Measurements from ENCODE around the gene LRPPRC.

The LRPPRC gene

GRCh38 chr2:43839776-43840564 is 155.8 kb downstream of the LRPPRC start:
- TF ChIP-seq, protein P1, sequence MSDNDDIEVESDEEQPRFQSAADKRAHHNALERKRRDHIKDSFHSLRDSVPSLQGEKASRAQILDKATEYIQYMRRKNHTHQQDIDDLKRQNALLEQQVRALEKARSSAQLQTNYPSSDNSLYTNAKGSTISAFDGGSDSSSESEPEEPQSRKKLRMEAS (IDR thresholded peaks at IDR 0.05) = no peak
- TF ChIP-seq RAD21 (IDR thresholded peaks at IDR 0.05; ENCODE audit: low read depth) = no peak
- no peak for TF ChIP-seq NFIC (IDR thresholded peaks at IDR 0.05)
- TF ChIP-seq REST (IDR thresholded peaks at IDR 0.05; ENCODE audit: low read depth) = no peak
- no peak for TF ChIP-seq FOXM1 (IDR thresholded peaks at IDR 0.05; ENCODE audit: borderline replicate concordance, low read depth)
- no peak for TF ChIP-seq TEAD4 (IDR thresholded peaks at IDR 0.05)
- TF ChIP-seq CEBPB (IDR thresholded peaks at IDR 0.05) = no peak
- no peak for TF ChIP-seq YY1 (IDR thresholded peaks at IDR 0.05; ENCODE audit: low read depth)
- TF ChIP-seq TCF12 (IDR thresholded peaks at IDR 0.05; ENCODE audit: low read depth) = no peak
- no peak for TF ChIP-seq EGR1 (IDR thresholded peaks at IDR 0.05)

- TF ChIP-seq TCF12 (IDR thresholded peaks at IDR 0.05; ENCODE audit: low read depth) = no peak
- TF ChIP-seq EGR1 (IDR thresholded peaks at IDR 0.05) = no peak
- TF ChIP-seq CREB1 (IDR thresholded peaks at IDR 0.05; ENCODE audit: low read depth) = no peak
- TF ChIP-seq FOXM1 (IDR thresholded peaks at IDR 0.05; ENCODE audit: borderline replicate concordance, low read depth) = no peak
- TF ChIP-seq CEBPB (IDR thresholded peaks at IDR 0.05) = no peak
- no peak for TF ChIP-seq EP300 (IDR thresholded peaks at IDR 0.05; ENCODE audit: borderline replicate concordance)
- no peak for TF ChIP-seq ZBTB7A (IDR thresholded peaks at IDR 0.05; ENCODE audit: low read depth)
- TF ChIP-seq YY1 (IDR thresholded peaks at IDR 0.05; ENCODE audit: low read depth) = no peak
- TF ChIP-seq RAD21 (IDR thresholded peaks at IDR 0.05; ENCODE audit: low read depth) = no peak
- TF ChIP-seq REST (IDR thresholded peaks at IDR 0.05; ENCODE audit: low read depth) = no peak
- TF ChIP-seq USF1 (IDR thresholded peaks at IDR 0.05) = no peak
- TF ChIP-seq TEAD4 (IDR thresholded peaks at IDR 0.05) = no peak
- TF ChIP-seq, protein P1 (IDR thresholded peaks at IDR 0.05) = no peak
- TF ChIP-seq TAF1 (IDR thresholded peaks at IDR 0.05; ENCODE audit: low read depth) = no peak
Measured at GRCh38 chr2:43838560-43839267, 157.1 kb downstream of the LRPPRC start, which contains the start of the genes ABCG5 and ABCG8. TSS of gene ABCG5 (minus strand) at chr2:43838839. CDS start at chr2:43838679, 160 bp downstream. TSS of gene ABCG8 (plus strand) at chr2:43838971. CDS start at chr2:43839054, 83 bp downstream.

DNA sequence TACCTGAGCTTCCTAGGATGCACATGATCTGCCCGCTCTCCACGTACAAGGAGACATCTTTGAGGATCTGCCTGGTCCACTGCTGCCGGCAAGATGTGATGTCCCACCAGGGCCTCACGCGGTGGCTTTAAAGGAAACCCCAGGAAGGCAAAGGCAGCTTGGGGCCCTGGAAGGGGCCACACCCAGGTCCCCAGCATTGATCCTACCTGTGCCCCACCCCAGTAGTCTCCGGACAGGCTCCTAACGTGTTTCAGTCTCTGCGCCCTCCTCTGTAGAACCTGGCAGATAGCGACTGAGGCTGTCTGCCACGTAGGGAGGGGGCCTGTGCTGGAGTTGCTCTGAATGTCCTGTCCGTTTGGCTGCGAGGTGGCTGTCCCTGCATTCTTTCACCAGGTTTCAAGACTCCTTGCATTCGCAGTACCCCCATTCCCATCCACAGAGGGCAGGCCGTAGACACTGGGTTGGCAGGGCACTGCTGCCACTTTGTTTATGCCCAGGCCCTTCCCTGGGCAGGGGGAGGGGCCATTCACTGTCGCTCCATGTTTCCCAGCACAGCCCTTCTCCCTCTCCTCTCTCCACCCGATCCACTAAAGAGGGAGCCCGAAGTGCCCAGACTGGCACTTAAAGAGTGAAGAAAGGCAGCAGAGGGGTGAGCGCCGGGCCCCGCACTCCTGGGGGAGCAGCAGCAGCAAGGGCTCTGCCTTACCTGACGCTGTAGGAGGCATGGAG is 157.8 kb downstream of the LRPPRC start:
- TF ChIP-seq NFIC (IDR thresholded peaks at IDR 0.05) (no peak), CREB1 (IDR thresholded peaks at IDR 0.05; ENCODE audit: low read depth) (no peak), FOXM1 (IDR thresholded peaks at IDR 0.05; ENCODE audit: borderline replicate concordance, low read depth) (no peak), EGR1 (IDR thresholded peaks at IDR 0.05) (no peak), RAD21 (IDR thresholded peaks at IDR 0.05; ENCODE audit: low read depth) (no peak), CEBPB (IDR thresholded peaks at IDR 0.05) (no peak), TEAD4 (IDR thresholded peaks at IDR 0.05) (no peak), TCF12 (IDR thresholded peaks at IDR 0.05; ENCODE audit: low read depth) (no peak)

GRCh38 chr2:43837033-43837432 is 158.8 kb downstream of the LRPPRC start:
- TF ChIP-seq CREB1 (IDR thresholded peaks at IDR 0.05; ENCODE audit: low read depth) (no peak), TEAD4 (IDR thresholded peaks at IDR 0.05) (no peak), RAD21 (IDR thresholded peaks at IDR 0.05; ENCODE audit: low read depth) (no peak), USF1 (IDR thresholded peaks at IDR 0.05) (no peak), TCF12 (IDR thresholded peaks at IDR 0.05; ENCODE audit: low read depth) (no peak), NFIC (IDR thresholded peaks at IDR 0.05) (no peak), EP300 (IDR thresholded peaks at IDR 0.05; ENCODE audit: borderline replicate concordance) (no peak), REST (IDR thresholded peaks at IDR 0.05; ENCODE audit: low read depth) (no peak), ZBTB7A (IDR thresholded peaks at IDR 0.05; ENCODE audit: low read depth) (no peak), CEBPB (IDR thresholded peaks at IDR 0.05) (no peak), EGR1 (IDR thresholded peaks at IDR 0.05) (no peak), YY1 (IDR thresholded peaks at IDR 0.05; ENCODE audit: low read depth) (no peak), TAF1 (IDR thresholded peaks at IDR 0.05; ENCODE audit: low read depth) (no peak), FOXM1 (IDR thresholded peaks at IDR 0.05; ENCODE audit: borderline replicate concordance, low read depth) (no peak)
- TF ChIP-seq, protein P1 (IDR thresholded peaks at IDR 0.05) = no peak
